Effector CD4-positive, alpha-beta T cell (primary cell): ENCODE data around the gene CAMK2D.
"Not testable (repeated sequence)": the region's sequence is repeated elsewhere in the genome, so short reads cannot be mapped to it uniquely, and the experiment has no call there.

Source experiments
- DNase-seq: peaks from one replicate; pipeline ENCODE4 v3.0.0-alpha.2; 2020

CAMK2D gene

DNA sequence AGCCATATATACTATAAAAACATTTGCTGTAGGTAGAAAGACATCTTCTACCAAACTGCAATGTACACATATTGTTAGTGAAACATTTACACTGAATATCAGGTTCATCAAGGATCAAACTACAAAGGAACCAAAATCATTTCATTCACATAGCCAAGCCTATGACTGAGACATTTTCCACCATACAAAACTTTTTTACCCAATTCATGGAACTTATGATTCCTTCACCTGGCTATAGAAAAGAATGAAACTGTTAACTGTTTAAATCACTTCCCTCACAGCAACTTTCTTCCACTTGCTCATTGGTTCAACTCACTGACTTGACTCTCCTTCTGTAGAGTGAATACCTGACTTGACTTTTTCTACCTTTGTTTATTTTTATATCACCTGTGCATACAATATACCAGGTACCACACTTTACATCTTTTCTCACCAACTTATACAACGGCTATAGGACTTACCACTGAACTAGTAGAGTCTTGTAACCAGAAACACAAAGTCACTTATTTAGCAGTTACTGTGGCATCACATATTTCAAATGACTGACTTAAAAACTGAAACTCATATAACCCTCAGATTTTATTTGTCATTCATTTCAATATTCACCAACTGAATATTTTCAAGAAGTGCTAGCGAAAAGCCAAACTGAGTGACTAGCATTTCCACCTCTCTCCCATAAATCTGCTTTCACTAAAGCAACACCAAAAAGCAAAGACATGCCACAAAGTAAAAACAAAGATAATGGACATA, 30.9 kb downstream of the CAMK2D start:
- no peak for DNase-seq

DNA sequence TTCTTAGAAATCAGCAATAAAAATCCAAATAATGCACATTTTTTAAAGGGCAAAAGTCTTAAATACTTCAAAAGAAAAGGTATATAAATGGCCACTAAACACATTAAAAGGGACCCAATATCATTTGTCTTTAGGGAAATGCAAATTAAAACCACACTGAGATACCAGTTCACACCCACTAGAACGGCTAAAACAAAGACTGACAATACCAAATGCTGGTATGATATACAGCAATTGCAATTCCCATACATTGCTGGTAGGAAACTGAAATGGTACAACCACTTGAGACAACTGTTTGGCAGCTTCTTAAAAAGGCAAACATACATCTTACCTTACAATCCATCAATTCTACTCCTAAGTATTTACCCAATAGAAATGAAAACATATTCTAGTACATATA, 33.7 kb downstream of the CAMK2D start:
- no peak for DNase-seq

DNA sequence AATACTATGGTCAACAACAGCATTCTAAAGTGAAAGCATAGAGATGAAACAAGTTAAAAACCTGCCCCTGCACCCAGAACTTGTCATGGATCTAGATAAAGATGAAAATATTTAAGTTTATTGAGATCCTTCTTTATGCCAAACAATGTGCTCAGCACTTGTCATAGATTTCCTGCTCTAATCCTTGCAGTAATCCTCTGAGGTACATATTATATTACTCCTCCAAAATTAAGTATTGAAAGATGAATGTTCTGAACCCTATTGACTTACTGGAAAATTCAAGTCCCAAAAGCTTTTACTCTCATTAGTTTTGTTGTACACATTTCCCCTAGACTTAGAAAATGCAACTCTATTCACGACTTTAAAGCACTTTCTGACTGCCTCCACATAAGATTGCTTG, 35.6 kb downstream of the CAMK2D start:
- DNase-seq, result no peak

DNA sequence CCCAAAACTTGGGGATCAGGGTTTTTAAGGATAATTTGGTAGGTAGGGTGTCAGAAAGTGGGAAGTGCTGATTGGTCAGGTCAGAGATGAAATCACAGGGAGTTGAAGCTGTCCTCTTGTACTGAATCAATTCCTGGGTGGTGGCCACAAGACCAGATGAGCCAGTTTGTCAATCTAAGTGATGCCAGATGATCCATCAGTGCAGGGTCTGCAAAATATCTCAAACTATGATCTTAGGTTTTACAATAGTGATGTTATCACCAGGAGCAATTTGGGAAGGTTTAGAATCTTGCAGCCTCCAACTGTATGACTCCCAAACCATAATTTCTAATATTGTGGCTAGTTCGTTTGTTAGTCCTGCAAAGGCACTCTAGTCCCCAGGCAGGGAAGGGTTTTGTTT, 43.3 kb downstream of the CAMK2D start:
- DNase-seq, result no peak

DNA sequence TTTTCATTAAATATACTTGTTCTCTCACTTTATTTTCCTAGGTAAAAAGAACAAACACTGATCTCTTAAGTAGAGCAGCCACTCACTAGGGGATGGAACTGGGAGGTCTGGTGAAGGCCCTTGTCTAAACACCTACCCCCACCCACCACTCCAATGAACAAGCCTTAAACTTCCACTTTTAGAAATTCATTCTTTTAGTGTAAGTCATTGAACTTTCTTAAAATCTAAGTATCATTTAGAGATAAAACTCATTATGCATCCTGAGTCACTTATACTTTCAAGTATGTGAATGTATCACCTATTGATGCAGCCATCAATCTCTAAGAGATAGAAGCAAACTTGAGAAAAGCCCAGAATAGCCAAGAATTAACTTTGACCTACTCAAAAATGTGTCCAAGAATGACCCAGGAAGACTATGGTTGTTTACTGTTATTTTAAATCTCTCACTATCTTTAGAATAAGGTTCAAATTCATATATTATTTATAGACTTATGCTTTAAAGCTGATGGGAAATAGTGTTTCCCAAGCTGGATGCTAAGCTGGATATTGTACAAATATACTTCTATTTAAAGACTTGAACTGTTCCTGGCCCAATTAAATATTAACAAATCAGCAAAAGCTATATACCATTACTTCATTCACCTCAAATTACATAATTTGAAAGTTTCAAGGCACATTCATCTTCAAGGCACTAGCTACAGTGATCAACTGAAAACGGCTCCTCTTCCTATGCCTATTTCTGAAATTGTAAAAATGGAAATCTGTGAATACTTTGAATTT, 49.5 kb downstream of the CAMK2D start:
- no peak for DNase-seq

DNA sequence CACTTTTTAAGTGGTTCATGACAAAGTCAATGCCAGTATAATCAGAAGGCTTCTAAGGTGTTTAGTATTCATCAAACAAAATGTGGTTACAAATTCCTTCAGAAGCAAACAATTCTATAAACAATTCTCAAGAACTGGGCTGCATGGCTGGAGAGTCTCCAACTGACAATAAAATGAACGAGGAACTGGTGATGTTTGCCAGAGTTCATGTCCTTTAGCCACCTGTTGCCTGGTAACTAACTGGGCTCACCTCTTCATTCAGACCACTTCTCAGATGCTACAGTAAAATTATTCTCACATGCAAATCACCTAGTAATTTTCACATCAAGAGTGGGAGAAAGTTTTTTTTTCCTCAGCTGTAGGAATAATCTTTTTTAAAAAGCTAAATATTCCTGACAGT, 53.3 kb downstream of the CAMK2D start:
- no peak for DNase-seq

DNA sequence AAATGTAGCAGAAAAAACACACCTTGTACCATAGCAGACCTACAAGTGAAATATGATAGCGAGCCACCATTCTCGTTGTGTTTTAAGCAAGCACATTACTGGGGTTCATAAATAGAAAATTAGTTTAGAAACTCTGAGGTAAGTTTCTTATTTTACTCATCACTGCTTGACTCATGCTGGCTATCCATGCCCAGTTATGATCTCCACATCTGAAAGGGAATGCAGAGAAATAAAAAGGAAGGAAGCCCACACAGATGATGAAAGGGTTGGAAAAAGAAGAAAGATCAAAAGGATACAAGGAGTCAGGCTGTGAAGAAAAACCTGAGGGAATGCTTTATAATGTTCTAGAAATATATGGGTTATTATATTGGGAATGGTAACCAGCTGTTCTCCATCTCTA, 54.5 kb downstream of the CAMK2D start:
- DNase-seq, result no peak

DNA sequence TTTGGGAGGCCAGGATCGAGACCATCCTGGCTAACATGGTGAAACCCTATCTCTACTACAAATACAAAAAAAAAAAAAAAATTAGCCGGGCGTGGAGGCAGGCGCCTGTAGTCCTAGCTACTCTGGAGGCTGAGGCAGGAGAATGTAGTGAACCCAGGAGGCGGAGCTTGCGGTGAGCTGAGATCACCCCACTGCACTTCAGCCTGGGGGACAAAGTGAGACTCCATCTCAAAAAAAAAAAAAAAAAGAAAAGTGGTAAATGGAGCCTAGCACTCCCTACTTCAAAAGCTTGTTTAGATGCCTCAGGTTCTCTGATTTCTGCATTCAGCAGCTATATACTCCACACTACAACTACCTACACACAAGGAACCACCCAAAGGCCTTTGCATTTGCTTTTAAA, 56.4 kb downstream of the CAMK2D start:
- DNase-seq, result not testable (repeated sequence)

DNA sequence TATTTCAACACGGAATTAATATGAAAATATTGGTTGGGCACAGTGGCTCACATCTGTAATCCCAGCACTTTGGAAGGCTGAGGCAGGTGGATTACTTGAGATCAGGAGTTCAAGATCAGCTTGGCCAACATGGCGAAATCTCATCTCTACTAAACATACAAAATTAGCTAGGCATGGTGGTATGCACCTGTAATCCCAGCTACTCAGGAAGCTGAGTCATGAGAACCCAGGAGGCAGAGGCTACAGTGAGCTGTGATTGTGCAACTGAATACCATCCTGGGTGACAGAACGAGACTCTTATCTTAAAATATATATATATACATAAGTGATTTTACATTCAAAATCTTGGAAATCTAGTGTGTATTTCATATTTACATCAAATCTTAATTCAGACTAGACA, 58.9 kb downstream of the CAMK2D start:
- not testable (repeated sequence) for DNase-seq

DNA sequence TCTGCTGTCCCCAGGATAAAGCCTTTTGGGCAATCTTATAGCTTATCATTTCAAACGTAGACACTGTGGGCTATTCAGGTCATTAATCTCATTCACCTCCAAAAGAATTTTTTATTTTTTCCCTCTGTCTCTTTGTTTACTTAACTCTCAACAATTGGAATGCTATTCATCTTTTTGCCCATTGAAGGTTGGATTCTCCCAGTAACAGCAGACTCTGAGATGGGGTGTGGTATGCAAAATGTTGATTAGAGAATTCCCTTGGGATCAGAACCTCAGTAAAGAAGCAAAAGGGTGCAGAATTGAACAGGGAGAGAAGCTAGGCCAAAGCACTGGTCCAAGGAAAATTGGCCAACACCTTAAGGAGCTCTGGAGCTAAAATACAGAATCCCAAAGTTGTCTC, 60.4 kb downstream of the CAMK2D start:
- no peak for DNase-seq

DNA sequence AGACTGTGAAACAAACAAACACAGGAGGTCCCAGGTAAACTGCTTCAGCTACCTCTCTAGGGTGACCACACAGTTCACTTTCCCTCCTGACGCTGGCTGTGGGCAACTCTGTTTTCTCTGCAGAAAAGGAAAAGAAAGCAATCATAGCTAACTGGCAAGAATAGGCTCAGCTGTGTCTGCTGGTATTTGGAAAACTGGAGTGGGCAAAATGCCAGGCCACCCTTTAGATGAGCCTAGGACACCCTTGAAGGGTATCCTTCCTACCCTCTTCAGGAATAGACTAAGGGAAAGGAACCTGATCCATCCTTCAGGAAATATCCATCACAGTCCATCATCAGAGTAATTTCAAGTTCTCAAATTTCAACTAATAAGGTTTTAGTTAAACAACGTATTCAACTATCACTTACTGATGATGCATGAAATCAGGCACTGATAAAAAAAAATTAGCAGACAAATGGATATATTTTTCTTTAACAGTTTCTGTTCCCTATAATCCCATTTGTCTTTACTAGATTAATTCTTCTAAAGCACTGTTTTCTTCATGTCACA, 60.9 kb downstream of the CAMK2D start:
- DNase-seq, result no peak

DNA sequence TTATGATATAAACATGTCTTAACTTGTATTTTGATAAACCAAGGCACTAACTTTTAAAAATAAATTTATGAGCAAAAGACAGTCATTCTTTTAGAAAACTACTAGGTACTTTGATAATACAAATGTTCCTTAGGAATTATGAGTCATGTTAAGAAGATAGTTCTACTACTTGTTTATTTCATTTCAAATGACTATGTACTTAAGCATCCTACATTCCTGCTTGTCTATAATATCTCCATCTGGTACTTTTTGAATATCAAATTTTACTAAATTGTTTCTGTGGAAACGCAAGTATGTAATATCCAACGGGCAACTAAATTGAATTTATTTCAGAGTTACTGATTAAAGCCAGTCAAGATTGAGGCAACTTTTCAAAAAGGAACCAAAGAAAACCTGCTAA, 61.8 kb downstream of the CAMK2D start:
- DNase-seq, result no peak

DNA sequence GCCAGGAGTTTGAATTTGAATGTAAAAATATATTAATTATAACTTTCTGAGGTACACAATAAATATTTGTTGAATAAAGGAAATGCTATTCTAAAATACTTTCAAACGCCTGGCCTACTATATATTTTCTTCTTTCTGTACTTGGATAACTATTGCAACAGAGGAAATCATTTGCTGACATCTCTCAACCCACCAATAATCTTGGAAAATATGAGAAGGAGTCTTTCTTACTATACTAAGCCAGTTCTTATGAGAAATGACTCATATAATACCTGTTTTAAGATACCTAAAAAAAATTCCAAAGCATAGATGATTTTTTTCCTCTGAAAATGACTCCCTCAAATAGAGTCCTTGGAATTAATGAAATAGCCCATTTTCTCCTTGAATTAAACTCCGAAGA, 64.1 kb downstream of the CAMK2D start:
- no peak for DNase-seq

DNA sequence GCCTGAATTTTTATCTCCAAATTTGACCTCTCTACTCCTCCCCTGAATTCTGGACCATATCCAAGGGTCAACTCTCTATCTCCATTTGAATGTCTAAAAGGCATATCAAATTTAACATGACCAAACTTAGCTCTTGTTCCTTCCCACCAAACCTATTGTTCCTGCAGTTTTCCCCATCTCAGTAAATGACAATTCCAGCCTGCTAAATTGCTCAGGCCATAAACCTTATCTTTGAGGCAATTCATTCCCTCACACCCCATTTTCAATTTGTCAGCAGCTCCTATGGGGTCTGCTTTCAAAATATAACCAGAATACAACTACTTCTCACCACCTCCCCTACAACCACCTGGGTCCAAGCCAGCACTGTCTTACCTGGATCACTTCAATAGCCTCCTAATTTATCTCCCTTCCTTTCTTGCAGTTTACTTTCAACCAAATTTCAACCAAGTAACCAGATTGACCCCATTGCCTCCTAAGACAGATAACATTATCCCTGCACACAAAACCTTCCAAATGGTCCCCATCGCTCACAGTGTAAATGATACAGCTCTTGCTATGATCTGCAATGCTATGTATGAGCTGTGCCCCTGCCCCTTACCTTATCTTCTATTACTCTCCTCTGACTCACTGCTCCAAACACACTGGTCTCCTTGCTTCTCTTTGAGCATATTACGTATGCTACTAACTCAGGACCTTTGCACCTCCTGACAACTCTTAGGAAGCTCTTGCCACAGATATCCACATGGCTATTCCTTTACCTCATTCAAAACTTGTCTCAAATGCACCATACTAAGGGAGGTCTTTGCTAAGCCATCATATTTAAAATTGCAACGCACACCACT, 66.0 kb downstream of the CAMK2D start:
- DNase-seq, result no peak

DNA sequence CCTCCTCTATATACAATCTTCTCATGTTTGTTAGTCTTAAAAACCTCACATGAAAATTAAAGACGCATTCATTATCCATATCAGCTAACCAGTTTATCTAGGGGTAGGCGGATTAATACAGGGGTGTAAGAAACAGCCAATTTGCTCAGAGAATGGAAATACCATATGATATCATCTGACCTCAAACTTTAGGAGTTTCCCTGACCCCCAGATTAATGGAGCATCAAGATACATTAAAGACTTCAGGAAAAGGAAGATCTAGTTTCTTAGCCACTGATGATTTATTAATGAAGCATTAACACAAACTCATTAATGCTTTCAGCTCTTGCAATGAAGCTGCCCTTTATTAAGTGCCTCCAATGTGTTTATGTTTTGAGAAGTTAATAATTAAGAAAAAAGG, 67.5 kb downstream of the CAMK2D start:
- no peak for DNase-seq

DNA sequence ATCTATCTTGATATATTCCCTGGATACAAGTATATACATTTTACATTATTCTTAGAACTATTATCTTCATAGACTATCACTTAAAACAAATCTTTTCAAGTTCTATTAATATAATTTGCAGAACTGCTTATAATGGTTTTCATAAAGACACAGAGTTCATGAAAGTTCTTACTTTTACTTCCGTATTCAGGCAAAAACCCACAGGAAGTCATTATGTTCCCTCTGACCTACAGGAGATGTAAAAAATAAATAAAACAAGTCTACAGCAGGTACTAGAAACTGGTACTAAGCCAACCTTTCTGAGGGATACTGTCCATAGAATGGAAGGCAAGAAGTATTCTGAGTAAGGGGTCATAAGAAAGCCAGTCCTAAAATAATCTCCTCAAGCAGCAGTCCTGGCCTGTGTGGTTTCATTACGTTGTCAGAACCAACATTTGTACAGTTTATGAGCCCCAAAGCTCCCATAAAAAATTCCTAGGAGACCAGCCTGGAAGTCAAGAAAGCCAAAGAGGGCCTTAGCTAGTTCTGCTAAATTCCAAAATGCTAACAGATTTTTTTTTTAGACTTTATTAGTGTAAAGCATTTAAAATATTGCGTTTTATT, 68.6 kb downstream of the CAMK2D start:
- no peak for DNase-seq

DNA sequence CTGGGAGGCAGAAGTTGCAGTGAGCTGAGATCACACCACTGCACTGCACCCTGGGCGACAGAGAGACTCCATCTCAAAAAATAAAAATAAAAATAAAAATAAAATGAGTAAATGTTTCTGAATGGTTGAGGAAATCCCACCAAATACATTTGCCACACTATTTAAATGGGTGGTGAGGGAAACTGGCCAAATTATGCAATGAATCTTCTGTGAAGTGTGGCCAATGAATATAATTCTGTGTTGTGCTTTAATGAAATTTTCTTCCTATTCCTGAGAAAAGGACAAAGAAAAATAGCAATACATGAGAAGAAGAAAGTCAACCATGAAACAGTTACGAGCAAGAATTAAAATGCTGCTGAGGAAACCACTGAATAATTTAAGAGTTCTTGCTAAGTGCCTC, 69.9 kb downstream of the CAMK2D start:
- DNase-seq, result no peak

DNA sequence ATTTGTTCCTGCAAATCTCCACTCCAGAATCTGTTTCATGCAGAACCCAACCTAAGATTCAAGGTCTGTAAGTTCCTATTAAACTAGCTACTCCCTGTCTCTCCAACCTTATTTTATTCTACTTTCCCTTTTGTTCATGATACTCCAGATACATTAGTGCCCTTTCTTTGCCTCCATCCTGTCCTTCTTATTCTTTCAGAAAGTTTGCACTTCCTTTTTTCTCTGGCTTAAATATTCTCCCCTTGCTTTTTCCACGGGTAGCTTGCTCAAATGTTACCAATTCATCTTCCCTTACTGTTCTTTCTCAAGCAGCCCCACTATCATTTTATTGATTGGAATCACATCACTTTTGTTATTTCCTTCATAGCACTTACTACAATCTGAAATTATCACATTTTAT, 72.1 kb downstream of the CAMK2D start:
- DNase-seq, result no peak

DNA sequence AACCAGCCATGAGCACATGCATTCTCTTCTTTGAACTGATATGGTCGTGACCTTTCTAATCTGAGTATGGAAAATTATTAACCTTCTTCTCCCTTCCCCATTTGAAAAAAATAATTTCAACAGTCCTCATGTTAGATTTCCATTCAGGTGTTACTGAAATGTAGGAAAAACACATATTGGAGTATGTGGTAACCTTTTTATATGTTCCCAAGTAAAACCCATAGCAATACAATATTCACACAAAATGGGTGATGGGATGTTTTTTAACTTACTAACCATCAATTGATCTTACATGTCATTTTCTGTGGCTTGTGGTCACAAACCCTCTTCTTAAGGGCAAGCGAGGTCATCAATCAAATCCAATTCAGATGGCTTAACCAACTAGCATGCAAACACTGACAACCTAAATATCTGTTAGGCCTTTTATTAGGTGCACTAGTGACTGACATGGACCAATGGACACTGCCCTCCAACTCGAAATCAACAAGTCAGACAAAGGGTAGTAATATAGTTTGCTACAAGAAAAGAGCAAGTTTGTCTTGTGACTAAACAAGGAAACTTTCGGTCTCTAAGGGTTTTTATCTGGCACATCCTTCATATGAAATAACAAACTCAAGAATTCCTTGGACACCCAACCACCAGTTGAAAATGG, 74.3 kb downstream of the CAMK2D start:
- no peak for DNase-seq

DNA sequence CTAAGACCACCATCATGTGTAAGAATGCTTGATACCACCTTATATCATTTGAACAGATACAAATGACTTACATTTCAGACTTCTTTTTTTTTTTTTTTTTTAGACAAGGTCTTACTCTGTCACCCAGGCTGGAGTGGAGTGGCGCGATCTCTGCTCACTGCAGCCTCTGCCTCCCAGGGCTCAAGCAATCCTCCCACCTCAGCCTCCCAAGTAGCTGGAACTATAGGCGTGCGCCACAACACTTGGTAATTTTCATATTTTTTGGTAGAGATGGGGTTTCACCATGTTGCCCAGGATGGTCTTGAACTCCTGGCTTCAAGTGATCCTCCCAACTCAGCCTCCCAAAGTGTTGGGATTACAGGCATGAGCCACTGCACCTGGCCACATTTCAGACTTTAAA, 76.4 kb downstream of the CAMK2D start:
- DNase-seq, result not testable (repeated sequence)

DNA sequence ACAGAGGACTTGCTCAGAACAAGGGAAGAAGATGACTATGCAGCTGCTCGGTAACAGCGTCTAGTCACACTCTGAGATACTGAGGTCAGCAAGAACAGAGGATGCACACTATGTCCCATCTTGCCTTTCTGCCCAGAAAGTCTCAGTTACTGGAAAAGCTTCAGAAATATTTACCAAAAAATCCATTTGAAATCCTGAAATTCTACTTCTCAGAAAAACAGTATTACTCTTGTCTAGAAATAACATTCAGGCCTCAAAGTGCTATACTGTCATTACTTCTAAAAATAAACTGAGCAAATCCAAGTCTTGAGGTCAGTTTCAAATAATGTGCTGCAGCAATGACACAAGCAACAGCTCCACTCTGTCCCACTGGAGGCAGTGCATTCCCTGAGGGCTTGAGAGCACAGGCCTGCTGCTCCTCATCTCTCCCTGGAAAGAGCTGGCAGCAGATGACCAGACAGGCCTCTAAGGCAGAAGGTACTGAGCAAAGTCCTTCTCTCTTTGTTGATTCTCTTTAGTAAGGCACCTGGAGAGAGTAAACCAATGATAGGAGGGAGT, 76.9 kb downstream of the CAMK2D start:
- DNase-seq, result no peak
